HG02798 (cell line): Measurements from ENCODE around the gene IP6K1.
A peak's percentile ranks its signal among the peaks of the same experiment; 100 is the strongest.

ENCODE experiments used
- ATAC-seq: cut with Tn5 transposase; IDR thresholded peaks from one replicate; pipeline ENCODE4 v1.9.1; 2021; ENCODE audit warnings: mild to moderate bottlenecking; ENCODE audit not compliant: unreplicated experiment, poor library complexity

Gene IP6K1

GRCh38 chr3:49727924-49728361 is 58.4 kb downstream of the IP6K1 start:
- no peak for ATAC-seq

DNA sequence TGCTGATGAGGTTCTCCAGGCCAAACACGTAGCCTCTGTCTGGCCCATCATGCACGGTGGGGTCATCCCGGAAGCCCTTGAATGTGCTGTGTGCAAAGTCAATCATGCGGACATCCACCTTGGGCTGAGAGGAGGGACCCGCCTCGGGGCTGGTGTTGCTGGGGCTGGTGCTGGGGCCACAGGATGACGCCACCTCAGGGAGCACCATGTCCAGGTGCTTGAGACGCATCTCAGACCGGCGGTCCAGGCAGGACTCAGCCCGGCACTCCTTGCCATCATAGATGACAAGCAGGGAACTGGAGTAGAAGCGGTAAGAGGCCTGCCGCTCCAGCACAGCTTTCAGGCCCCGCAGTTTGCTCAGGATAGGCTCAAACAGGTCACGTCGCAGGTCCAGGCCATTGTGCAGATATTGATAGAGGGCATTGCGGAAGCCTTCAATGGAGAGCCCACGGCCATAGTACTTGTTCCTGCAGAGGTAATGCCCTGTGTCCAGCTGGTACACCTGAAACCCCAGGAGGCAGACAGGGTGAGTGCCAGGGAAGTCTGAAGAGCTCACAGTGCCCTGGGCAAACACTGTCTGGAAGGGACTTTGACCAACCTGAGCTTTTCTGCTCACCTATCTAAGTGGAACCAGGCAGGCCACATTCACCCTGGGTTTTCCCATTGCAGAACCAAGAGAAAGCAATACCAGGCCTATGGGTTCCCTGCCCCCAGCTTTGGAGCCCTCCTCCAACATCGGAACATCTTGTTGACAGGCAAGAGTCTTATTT is 59.0 kb downstream of the IP6K1 start:
- no peak for ATAC-seq

GRCh38 chr3:49725906-49726681 is 60.2 kb downstream of the IP6K1 start:
- ATAC-seq, result no peak

DNA sequence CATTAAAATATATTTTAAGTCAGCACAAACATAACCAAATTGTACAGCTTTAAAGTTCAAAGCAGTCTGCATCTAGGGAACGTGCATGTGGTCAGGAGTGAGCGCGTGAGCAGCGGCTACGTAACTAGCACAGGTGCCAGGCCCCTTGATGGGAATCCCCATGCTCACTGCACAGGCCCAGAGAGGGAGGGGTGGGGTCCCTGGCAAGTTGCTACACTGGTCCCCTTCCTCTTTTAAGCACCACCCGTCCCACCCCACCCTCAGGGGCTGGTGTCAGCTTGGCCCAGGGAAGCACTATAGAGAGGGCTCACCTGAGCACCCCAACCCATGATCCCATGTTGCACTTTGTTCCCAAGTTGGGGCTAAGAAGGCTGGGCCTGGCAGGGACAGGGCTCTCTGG is 61.8 kb downstream of the IP6K1 start:
- no peak for ATAC-seq

DNA sequence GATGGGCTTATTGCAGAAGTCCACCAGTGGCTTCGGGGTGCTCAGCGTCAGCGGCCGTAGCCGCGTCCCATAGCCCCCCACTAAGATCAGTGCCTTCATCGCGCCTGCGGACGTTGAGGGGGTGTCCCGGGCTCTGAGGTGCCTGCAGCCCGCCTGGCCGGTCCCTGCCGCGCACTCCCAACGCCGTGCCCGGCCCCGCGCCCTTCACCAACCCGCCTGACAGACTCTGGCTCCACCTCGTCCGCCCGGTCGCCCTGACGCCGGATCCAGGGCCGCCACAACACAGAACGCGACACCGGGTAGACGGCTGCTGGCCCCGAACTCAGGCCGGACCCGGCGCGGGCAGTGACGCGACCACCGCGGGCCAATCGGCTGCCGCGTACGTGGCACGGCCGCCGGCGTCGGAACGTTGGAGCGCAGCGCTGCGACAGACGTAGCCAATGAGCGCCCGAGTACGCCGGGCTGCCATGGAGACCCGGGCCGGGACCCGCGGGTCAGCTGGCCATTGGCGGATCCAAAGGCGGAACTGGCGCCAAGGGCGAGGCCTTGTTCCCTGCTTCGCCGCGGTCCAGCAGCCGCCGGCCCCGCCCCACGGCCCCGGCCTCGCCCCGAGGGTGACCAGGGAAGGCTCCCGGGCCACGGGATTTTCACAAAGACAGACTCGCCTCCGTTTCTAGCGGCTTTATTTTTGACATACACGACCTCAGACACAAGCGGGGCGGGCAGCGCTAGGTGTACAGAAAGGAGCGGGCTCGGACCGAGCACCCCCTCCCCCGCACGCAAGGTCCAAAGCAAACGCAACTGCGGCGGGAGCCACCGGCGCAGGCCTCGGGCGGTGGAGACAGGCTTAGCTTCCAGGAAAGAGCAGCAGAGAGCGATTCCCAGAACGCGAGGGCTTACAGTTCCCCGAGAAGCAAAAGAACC is 62.5 kb downstream of the IP6K1 start, which contains the start of gene GMPPB:
GMPPB (minus strand) TSS at position 324 of the 924 bp plus-strand sequence; CDS start at position 99, 225 bp downstream.
- peak; percentile 85 for ATAC-seq

DNA sequence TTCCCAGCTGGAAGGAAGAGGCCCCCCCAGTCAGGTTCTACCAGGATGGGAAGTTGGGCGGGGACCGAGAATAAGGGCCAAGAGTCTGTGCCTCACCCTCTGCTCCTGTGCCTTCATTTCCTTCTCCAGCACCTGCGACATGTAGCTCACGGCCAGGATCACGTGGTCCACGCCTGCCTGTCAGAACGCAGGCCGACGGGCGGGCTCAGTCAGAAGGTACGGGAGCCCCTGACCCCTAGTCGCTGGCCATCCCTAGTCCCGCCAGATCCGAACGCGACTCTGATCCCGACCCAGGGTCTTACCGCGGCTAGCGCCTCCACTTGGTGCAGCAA is 63.1 kb downstream of the IP6K1 start:
- ATAC-seq, result no peak

DNA sequence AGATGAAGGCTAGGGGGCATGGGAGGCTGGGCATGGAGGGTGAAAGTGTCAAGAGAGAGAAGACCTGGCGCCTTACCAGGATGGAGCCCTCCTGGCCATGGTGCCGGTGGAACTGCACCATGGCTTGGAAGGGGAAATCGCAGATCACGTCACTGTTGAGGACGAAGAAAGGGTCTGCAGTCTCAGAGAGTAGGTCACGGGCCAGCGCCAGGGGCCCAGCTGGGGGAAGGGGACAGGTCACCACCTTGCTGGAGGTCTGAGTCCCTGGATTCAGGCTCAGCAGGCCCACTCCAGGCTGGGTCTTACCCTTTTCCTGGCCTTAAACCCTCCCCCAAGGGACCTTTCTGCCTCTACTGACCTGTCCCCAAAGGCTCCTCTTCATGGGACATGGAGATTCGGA is 63.4 kb downstream of the IP6K1 start:
- no peak for ATAC-seq

DNA sequence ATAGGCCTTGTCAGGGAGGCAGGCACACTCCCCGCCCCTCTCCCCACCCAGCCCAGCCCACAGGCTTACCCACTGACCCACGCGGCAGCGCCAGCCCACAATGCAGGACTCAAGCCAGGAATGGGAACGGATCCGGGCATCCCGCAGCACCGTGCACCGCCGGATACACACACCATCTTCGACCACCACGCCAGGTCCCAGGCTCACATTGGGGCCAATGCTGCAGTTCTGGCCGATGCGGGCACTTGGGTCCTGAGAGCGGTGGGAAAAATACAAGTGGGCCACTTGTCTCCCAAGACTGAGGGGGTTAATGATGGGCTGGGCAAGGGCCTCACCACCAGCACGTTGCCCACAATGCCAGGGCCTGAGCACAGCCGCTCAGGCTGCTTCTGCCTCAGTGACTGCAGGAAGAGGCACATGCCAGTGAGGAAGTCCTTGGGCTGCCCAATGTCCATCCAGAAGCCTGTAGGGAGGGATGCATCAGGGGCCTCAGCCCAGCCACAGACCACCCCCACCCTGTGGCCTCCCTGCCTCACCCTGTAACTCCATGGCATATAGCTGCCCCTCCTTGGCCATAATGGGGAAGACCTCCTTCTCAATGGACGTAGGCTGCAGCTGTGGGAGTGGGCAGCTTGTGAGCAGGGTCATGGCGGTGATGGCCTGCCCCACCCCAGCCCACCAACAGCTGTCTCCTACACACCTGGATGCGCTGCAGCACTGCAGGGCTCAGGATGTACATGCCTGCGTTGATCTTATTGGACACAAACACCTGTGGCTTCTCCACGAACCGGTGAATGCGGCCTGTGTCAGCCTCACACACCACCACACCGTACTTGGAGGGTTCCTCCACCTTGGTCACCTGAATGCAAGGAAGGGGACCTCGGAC is 64.2 kb downstream of the IP6K1 start:
- no peak for ATAC-seq

DNA sequence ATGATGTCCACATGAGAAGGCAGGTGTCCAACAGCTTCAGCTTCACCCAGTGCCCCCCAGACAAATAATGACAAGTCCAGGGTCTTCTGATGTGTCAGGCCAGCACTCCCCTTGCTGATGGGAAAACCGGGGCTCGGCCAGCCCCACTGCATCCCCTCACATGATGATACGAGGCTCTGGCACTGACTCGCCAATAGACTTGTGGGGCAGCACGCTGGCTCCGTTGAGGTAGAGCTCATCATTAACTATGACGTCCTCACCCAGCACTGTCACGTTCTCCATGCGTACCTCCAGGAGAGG is 64.8 kb downstream of the IP6K1 start:
- ATAC-seq, result no peak

- ATAC-seq, result no peak
These were observed 65.3 kb downstream of the IP6K1 start for GRCh38 chr3:49720855-49721595.

GRCh38 chr3:49719214-49719884 is 67.0 kb downstream of the IP6K1 start, which contains the start of gene AMIGO3:
AMIGO3 (minus strand) TSS chr3:49719684; CDS start chr3:49719465, 219 bp downstream.
- ATAC-seq, result peak; percentile 49

DNA sequence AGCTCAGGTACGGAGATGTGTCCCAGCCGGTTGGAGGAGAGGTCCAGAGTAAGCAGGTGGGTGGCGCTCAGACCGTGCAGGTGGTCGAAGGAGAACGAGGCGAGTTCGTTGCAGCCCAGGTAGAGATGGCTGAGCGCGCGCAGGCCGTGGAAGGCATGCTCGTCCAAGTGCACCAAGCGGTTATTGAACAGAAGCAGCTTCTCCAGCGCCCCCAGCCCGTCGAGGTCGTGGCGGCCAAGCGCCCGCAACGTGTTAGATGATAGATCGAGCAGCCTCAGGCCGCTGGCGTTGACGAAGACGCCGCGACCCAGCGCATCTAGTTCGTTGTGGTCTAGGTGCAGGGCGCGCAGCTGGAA is 67.5 kb downstream of the IP6K1 start:
- no peak for ATAC-seq

DNA sequence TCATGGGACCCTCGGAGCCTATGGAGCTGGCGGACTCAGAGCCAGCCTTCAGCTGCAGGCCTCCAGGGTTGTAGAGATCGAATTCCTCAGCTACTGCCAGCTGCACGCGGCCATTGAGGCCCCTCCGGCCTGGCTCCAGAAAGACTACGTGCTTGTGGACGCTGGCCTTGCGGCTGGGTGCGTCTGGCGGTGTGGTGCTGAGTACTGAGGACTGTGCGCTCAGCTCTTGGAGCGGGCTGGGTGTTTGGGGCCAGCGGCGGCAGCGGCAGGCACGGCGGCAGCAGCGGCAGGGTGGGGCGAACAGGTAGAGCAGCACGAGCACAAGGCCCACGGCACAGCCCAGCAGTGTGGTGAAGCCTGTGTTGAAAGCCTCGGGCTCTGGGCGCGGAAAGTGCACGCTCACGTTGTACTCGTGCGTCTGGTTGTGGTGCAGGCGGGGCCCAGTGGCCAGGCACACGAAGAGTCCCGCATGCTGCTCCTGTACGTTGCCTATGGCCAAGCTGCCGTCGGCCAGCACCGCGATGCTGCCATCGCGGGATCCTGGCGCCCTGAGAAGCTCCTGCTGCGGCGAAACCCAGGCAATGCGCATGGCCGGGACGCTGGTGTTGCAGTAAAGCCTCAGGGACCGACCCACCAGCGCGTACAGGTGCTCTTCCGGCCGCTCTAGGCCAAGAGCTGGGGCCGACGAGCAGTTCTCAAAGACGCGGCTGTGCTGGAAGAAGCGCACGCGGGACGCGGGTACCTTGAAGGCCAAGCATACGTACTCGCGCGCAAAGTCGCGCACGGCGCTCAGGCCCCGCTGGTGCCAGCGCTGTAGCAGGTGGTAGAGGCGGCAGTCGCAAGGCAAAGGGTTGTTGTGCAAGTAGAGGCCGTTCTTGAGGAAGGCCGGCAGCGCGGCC is 68.1 kb downstream of the IP6K1 start:
- ATAC-seq, result no peak

DNA sequence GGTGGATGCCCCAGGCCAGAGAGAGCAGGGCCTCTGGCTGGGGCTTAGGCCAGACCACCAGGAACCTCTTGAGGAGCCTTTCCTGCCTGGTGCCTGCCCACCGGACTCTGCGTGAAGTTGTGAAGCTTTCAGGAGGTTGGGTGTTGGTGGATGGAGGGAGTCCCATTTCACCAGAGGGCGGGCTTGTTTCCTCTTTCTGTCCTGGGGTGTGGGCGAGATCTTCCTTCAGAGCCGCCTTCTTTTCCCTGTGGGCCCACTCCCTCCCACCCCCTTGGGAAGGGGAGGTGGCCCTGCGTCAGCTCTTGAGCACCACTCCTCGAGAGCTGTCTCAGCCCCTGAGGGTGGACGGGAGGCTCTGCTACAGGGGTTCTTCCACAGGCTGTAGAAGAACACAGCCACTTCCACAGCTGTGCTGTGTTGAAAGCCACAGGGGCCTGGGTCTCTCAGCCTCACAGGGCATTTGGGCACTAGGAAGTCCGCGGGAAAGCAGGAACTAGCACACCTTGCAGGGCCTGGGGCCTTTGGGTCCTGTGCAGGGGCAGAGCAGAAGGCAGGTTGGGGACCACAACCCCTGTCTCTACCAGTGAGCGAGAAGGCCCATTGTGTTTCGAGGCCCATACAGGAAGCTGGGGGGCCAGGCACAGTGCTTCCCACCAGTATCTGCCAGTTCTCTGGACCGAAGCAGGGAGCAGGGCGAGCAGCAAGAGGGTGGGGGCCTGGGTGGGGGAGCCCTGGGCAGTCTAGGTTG is 69.0 kb downstream of the IP6K1 start:
- ATAC-seq, result no peak

- no peak for ATAC-seq
These were observed 69.6 kb downstream of the IP6K1 start for GRCh38 chr3:49716691-49717210.

DNA sequence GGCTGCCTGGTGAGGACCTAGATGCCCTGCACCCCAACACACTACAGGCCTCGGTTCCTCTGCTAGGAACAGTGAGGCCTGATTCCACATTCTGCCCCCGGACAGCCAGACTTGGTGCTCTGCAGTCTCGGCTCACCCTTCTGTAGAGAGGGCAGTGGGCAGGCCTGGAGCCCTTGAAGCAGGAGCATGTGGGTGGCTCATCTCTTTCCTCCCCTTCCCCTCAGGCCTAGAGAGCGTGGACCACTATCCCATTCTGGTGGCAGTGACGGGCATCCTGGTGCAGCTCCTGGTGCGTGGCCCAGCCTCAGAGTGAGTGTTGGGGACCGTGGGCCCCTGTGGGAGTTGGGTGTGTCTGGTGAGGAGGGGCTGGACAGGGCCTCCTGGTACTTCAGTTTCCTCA is 70.2 kb downstream of the IP6K1 start:
- no peak for ATAC-seq
